NCI-H1048 (cell line): ENCODE data around the gene FCER2.
"Not testable (repeated sequence)": the region's sequence is repeated elsewhere in the genome, so short reads cannot be mapped to it uniquely, and the experiment has no call there.

ENCODE experiments used
- DNase-seq: peaks from one replicate; lab custom pipeline; 2025; lab: John Stamatoyannopoulos, UW

Gene FCER2

DNA sequence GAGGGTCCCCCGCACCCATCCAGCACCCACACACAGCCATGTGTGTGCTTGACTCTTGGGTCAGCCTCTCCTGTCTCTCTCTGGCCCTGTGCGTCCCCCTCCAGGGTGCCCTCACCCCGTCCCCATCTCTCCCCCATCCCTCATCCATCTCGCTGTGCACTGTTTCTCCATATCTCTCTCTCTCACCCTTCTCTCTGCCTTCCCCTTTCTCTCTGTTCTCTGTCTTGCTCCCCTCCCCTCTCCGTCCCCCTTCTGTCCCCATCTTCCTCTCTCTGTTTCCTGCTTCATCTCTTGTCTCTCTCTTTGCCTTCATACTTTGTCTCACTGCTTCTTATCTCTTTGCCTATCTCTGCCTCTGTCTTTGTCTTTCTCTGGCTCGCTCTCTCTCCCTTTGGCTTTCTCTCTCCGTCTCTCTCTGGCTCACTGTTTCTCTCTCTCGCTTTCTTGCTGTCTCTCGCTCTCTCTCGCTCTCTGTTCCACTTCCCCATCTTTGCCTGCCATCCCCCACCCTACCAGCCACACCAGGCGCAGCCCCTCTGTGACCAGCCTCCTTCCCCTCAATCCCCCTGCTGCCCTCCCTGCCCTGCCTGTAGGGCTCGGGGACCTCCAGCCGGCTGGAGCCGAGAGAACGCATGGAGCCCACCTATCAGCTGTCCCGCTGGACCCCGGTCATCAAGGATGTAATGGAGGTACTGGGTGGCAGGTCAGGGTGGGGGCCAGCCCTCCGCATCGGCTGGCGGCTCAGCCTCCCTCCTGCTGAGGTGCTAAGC, 56.1 kb downstream of the FCER2 start:
- DNase-seq: no peak

DNA sequence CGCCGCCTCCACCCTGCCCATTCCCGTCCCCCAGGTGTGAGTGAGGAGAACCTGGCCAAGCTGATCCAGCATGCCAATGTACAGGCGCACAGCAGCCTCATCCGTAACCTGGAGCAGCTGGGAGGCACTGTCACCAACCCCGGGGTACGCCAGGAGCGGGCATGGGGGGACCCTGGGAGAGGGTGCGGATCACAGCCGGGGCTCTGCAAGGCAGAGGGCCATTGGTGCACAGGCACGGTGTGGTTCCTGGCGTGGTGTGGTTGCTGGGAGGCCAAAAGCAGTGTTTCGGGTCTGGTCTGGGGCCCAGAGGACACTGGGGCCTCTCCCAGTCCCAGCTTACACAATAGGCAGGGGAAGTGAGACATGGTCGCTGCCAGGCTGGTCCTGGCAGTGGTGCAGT, 56.8 kb downstream of the FCER2 start:
- DNase-seq: no peak

DNA sequence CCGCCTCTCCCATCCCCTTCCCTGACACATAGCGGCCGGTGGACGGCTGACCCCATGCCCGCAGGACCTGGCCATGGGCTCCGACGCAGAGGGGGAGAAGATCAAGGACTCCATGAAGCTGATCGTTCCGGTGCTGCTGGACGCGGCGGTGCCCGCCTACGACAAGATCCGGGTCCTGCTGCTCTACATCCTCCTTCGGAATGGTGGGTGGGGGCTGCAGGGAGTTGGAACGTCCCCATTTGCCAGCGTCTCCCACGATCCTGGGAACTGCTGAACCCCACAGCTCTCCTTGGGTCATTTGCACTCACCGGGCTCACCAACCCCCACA, 57.4 kb downstream of the FCER2 start:
- DNase-seq: no peak

DNA sequence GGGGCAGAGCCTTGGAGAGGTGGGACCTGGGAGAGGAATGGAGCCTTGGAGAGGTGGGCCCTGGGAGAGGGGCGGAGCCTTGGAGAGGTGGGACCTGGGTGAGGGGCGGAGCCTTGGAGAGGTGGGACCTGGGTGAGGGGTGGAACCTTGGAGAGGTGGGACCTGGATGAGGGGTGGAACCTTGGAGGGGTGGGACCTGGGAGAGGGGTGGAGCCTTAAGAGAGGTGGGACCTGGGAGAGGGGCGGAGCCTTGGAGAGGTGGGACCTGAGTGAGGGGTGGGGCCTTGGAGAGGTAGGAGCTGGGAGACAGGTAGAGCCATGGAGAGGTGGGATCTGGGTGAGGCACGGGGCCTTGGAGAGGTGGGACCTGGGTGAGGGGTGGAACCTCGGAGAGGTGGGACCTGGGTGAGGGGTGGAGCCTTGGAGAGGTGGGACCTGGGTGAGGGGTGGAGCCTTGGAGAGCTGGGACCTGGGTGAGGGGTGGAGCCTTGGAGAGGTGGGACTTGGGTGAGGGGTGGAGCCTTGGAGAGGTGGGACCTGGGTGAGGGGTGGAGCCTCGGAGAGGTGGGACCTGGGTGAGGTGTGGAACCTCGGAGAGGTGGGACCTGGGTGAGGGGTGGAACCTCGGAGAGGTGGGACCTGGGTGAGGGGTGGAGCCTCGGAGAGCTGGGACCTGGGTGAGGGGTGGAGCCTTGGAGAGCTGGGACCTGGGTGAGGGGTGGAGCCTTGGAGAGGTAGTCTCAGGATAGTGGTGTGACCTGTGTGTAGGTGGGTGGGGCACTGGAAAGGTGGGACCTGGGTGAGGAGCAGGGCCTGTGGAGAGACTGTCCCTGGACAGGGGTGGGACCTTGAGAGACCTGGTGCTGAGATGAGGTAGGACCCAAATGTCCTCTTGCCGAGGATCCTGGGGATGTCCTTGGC, 58.0 kb downstream of the FCER2 start:
- DNase-seq: not testable (repeated sequence)

DNA sequence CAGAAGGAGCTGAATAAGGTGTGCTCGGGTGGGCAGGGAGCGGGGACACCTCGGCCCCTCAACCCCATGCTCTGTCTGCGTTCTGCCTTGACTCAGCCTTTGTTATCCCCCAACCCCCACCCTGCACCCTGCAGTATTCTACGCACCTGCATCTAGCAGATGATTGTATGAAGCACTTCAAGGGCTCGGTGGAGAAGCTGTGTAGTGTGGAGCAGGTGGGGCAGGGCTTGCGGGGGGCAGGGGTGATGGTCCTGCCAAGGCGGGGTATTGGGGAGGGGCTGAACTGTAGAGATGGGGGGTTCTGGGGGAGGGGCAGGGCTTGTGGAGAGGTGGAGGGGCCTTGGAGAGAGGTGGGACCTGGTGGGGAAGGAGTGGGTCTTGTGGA, 58.9 kb downstream of the FCER2 start:
- DNase-seq: no peak

DNA sequence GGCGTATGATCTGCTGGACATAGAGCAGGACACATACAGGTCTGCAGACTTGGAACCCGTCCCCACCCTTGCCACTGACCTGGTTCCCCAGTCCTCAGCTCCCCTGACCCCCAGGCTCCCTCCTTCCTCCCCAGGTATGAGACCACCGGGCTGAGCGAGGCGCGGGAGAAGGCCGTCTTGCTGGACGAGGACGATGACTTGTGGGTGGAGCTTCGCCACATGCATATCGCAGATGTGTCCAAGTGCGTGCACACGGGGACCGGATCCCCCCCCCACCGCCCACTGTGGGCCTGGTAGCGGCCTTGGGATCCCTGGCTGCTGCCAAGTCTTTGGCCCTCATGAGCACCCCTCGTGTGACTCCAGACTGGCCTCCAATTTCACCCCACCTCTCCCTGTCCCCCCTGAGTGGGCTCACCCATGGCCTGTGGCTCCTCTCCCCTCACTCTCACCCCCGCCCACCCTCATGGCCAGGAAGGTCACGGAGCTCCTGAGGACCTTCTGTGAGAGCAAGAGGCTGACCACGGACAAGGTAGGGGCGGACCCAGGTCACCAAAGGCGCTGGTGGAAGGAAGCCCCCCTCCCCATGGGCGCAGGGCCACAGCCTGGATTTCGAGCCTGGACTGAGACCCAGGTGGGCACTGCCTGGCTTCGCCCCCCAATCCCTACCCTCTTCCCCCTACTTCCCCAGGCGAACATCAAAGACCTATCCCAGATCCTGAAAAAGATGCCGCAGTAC, 59.5 kb downstream of the FCER2 start:
- no peak for DNase-seq

DNA sequence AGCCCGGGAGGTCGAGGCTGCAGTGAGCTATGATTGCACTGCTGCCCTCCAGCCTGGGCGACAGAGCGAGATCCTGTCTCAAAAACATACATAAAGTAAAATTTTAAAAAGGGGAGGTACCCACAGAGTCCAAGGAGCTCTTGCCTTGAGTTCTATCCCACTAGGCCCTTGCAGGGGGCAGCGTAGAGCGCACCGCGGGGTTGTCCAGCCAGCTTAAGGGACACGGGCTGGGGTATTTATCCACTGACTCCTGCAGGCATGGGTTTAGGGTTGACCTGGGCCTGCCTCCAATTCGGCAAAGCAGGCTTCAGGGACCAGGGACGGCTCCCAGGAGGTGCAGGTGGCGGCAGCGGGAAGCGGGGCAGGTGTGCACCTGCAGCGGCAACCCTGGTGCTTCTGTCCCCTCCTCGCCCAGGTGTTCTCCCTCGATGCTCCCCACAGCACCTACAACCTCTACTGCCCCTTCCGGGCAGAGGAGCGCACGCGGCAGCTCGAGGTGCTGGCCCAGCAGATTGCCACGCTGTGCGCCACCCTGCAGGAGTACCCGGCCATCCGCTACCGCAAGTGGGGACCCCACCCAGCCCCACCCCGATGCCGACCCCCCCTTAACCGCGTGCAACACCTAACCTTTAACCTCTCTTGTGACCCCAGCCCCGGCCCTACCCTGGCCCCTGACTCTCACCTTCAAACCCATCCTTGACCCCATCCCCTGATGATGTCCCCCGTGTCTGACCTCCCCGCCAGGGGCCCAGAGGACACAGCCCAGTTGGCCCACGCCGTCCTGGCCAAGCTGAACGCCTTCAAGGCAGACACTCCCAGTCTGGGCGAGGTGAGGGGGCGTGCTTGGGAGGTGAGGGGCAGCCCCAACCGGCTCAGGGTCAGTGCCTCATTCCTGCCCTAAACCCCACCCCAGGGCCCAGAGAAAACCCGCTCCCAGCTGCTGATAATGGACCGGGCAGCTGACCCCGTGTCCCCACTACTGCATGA, 60.3 kb downstream of the FCER2 start:
- no peak for DNase-seq

DNA sequence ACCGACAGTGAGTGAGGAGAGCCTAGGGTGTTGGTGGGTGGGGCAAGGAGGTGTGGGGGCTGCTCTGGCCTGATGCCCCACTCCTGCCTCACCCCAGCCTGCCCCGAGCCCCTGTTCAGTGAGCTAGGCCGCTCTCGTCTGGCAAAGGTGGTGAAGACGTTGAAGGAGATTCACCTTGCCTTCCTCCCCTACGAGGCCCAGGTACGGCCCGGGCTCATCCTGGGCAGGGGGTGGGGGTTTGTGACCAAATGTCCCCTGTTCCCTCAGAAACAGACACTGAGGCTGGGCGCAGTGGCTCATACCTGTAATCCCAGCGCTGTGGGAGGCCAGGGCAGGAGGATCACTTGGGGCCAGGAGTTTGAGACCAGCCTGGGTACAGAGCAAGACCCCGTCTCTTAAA, 61.1 kb downstream of the FCER2 start:
- DNase-seq: no peak

DNA sequence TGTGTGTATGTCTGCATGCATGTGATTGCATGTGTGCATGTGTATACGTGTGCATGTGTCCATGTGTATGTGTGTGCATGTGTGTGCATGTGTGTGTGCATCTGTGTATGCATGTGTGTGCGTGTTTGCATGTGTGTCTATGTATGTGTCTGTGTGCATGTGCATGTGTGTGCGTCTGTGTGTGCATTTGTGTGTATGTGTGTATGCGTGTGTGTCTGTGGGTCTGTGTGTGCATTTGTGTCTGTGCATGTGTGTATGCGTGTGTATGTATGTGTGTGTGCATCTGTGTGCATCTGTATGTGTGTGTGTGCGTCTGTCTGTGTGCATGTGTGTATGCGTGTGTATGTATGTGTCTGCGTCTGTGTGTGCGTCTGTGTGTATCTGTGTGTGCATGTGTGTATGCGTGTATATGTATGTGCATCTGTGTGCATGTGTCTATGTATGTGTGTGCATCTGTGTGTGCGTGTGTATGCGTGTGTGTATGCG, 62.0 kb downstream of the FCER2 start:
- no peak for DNase-seq

DNA sequence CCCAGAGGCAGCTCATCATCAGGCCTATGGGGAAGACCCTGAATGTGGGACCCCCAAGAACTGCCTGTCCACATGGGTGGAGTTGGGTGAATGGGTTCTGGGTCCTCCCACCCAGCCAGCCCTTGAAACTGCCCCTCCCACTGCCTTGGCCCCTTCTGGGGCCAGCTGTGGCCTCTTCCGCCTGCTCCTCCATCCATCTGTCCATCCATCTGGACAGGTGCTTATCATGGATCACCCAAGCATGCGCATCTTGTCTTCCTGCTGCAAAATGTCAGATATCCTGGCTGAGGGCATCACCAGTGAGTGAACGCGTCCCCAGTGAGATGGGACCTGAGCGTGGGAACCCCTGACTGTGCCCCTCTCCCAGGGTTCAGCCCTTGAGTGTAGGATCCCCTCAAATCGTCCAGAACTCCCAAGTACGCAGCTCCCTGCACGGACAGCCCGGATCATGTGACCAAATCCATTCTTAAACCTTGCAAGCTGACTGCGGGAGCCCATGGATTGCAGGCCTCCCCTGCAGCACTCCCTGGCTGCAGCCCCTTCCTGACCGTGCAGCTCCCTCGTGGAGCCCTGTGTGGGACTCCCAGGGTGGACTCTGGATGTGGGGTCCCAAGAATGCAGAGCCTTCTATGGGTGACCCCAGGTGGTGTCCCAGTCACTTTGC, 63.0 kb downstream of the FCER2 start:
- DNase-seq: no peak
